Left ventricle myocardium inferior (tissue), 1 donor: Measurements from ENCODE around the gene DSCAML1. TPM values are rescaled to one million over a fixed set of nuclear protein-coding genes. Genes with fewer than 3 reads are reported as not detected.
"Not testable (repeated sequence)": the region's sequence is repeated elsewhere in the genome, so short reads cannot be mapped to it uniquely, and the experiment has no call there.

Source experiments
- DNase-seq: peaks from one replicate; pipeline ENCODE4 v3.0.0-alpha.2; 2020
- H3K27ac ChIP-seq: fragments of 200-600 bp; replicated peaks from 2 replicates; pipeline ENCODE4 v1.8.0; 2021
- H3K27me3 ChIP-seq: fragments of 200-600 bp; 2 replicates; pipeline ENCODE4 v1.8.0; 2021; ENCODE audit warnings: low read depth
- H3K36me3 ChIP-seq: fragments of 200-600 bp; 2 replicates; pipeline ENCODE4 v1.8.0; 2021
- H3K4me1 ChIP-seq: fragments of 200-600 bp; 2 replicates; pipeline ENCODE4 v1.8.0; 2021
- H3K4me3 ChIP-seq: fragments of 200-600 bp; 2 replicates; pipeline ENCODE4 v1.8.0; 2021; ENCODE audit warnings: mild to moderate bottlenecking, moderate library complexity
- H3K9me3 ChIP-seq: fragments of 200-600 bp; replicated peaks from 2 replicates; pipeline ENCODE4 v1.8.0; 2021
- intact Hi-C: fragments of 100-400 bp; cut with micrococcal nuclease; formaldehyde crosslinking; loops from one replicate; pipeline ENCODE4 v1.11.0; 2022
- total RNA-seq: library from RNA; stranded (reverse); fragmentation: NEBNext Ultra II Directional; extraction: Animal tissue kit (Norgen Biotek cat#: 25700); gene quantifications from one replicate; pipeline ENCODE4 v1.2.1, GENCODE V29; 2021
- TF ChIP-seq, protein P1 (sequence below): fragments of 200-600 bp; IDR thresholded peaks from 2 replicates; pipeline ENCODE4 v1.8.0; 2021; ENCODE audit warnings: antibody characterized with exemption, mild to moderate bottlenecking, borderline replicate concordance
- donor health status: DM: no; HTN: yes; CAD: no; lungs with severe emphysema.

DSCAML1 gene
- total RNA-seq, 1 donor from 2014 or later = 0.19 TPM

DNA sequence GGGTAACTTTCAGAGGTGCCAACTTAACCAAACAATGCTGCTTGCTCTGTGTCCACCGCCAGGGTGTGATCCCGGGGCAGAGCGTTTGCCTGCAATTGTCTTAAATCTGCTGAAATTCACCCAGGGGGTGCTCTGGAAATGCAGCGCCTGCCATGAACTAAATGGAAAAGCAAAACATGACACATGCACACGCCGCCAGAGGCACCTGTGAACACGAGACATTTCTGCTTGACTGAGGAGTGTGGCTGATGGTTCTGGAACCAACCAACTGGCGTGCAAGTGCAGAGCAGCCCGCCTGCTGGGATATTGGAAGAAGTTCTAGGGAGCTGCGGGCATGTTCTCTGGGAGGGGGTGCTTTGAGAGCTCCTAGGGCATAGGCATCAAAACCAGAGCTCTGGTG is 30.4 kb downstream of the DSCAML1 start:
- Histone ChIP-seq H3K4me1 (no peaks in the 10 kb centered on the region), H3K36me3 (no peaks in the 10 kb centered on the region), H3K27me3 (peaks cover 3% of the 10 kb centered on the region), H3K4me3 (no peak overlapping the region), H3K27ac (no peak overlapping the region), H3K9me3 (no peaks in the 10 kb centered on the region)
- intact Hi-C loops = no loop called here
- TF ChIP-seq, protein P1, sequence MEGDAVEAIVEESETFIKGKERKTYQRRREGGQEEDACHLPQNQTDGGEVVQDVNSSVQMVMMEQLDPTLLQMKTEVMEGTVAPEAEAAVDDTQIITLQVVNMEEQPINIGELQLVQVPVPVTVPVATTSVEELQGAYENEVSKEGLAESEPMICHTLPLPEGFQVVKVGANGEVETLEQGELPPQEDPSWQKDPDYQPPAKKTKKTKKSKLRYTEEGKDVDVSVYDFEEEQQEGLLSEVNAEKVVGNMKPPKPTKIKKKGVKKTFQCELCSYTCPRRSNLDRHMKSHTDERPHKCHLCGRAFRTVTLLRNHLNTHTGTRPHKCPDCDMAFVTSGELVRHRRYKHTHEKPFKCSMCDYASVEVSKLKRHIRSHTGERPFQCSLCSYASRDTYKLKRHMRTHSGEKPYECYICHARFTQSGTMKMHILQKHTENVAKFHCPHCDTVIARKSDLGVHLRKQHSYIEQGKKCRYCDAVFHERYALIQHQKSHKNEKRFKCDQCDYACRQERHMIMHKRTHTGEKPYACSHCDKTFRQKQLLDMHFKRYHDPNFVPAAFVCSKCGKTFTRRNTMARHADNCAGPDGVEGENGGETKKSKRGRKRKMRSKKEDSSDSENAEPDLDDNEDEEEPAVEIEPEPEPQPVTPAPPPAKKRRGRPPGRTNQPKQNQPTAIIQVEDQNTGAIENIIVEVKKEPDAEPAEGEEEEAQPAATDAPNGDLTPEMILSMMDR = no peak
- no peak for DNase-seq

DNA sequence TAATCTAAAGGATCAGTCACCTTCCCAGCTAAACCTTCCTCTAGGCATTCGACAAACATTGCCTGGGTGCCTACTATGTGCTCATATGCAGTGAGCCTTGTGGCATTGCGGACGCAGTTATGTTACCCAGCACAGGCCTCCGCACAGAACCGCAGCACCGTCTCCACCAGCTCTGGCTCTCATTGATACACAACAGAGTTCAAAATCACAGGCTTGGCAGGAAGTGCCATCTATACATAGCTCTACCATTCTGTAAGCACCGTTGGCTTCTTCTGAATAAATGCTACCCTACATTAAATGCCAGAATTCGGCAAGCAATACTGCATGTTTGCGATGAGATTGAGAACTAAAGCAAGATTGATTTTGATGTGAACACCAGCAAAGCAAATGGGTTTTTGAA is 31.0 kb downstream of the DSCAML1 start:
- no peak overlapping the region for H3K27ac ChIP-seq
- no peaks in the 10 kb centered on the region for H3K9me3 ChIP-seq
- no peaks in the 10 kb centered on the region for H3K36me3 ChIP-seq
- H3K27me3 ChIP-seq = peaks cover 3% of the 10 kb centered on the region
- H3K4me1 ChIP-seq = no peaks in the 10 kb centered on the region
- TF ChIP-seq, protein P1 = no peak
- H3K4me3 ChIP-seq = no peak overlapping the region
- intact Hi-C loops = no loop called here
- DNase-seq = no peak

DNA sequence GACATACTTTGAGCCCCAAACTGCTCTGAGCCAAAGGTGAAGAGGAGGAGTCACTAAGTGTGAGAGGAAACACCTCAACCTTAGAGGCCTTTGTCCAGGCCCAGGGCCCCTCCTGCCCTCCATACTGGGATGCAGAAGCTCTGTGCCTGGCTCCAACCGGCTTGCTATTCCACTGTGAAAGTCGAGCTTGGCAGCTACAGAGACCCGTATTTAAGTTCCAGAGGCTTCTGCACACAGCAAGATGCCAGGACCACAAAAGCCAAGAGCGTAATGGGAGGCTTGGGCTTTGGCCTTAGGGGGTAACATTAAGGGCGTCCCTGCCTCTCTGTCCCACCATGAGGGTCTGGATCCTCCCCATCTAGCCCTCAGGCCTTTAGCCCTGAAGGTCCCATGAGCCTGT is 31.9 kb downstream of the DSCAML1 start:
- intact Hi-C loops = no loop called here
- no peaks in the 10 kb centered on the region for H3K4me1 ChIP-seq
- TF ChIP-seq, protein P1 = no peak
- peaks cover 3% of the 10 kb centered on the region for H3K27me3 ChIP-seq
- no peaks in the 10 kb centered on the region for H3K9me3 ChIP-seq
- no peaks in the 10 kb centered on the region for H3K36me3 ChIP-seq
- H3K4me3 ChIP-seq = no peak overlapping the region
- no peak overlapping the region for H3K27ac ChIP-seq
- DNase-seq = no peak

DNA sequence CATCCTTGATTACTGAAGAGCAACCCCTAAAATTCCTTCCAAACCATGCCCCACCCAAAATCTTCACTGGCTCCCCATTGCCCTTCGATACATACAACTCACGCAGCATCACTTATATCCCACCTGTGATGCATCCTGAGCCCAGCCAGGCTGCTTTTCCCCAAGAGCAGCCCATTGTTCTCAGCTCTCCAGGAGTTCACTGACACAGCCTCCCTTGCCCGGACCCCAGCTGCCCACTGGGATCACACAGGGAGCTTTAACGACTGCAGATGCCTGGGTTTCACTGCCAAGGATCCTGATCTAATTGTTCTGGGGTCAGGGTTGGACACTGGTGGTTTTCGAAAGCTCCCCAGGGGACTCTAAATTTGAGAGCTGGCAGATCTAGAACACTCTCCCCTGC is 33.6 kb downstream of the DSCAML1 start:
- intact Hi-C loops, H3K9me3 ChIP-seq, H3K4me1 ChIP-seq, H3K27ac ChIP-seq, DNase-seq, H3K27me3 ChIP-seq, H3K4me3 ChIP-seq, H3K36me3 ChIP-seq: not testable (repeated sequence)

DNA sequence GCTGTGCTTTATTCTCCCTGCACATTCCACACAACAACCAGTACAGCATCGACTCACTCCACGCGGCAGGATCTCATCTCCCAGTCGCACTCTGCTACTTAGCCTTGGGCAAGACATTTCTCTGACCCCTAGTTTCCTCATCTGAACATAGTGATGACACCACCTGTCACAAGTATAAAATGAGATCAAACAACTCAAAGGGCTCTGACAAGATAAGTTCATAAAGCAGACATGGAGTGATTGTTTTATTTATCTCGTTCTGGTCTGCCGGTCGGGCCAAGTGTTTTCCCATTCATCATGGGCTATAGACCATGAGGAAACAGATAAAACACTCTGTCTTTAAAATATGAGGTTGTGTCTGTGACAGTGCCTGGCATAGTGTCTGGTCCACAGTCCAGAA is 35.0 kb downstream of the DSCAML1 start:
- Histone ChIP-seq H3K36me3 (no peaks in the 10 kb centered on the region), H3K27ac (no peak overlapping the region), H3K9me3 (no peaks in the 10 kb centered on the region), H3K4me3 (no peak overlapping the region), H3K4me1 (no peaks in the 10 kb centered on the region), H3K27me3 (no peaks in the 10 kb centered on the region)
- DNase-seq = no peak
- TF ChIP-seq, protein P1 = no peak
- intact Hi-C loops = no loop called here

DNA sequence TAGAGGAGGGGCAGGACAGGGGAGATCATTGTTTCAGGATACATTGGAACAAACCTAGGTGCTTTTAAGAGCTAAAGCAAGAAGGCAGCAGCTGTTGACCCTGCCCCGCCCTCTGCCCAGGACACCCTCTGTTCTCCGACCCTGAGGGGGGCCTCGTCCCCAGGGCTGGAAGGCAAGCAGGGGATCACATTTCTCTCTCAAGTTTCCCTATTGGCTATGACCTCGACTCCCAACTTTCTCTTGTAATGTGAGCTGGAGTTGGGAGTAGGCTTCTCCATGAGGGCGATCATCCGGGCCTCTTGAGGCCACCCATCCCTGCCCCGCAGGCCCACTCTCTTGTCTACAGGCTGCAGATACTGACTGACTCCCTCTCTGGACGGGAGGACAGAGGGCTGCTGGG is 37.7 kb downstream of the DSCAML1 start:
- Histone ChIP-seq H3K27ac (no peak overlapping the region), H3K9me3 (no peaks in the 10 kb centered on the region), H3K27me3 (no peaks in the 10 kb centered on the region), H3K36me3 (no peaks in the 10 kb centered on the region), H3K4me1 (no peaks in the 10 kb centered on the region), H3K4me3 (no peak overlapping the region)
- no peak for DNase-seq
- TF ChIP-seq, protein P1 = no peak
- intact Hi-C loops = no loop called here
